DMS53 treated with DMSO at 0.1 percent for 48 hours (cell line): Measurements from ENCODE around the gene RRAGB.
A peak's percentile ranks its signal among the peaks of the same experiment; 100 is the strongest.
"Not testable (repeated sequence)": the region's sequence is repeated elsewhere in the genome, so short reads cannot be mapped to it uniquely, and the experiment has no call there.

Source experiments
- DNase-seq: peaks from one replicate; lab custom pipeline; 2025; ENCODE audit not compliant: unreplicated experiment; lab: John Stamatoyannopoulos, UW

Gene RRAGB

GRCh38 chrX:55767100-55767499 lies 49.6 kb downstream of the RRAGB start:
- DNase-seq: no peak

GRCh38 chrX:55774419-55774818 lies 56.9 kb downstream of the RRAGB start:
- not testable (repeated sequence) for DNase-seq

GRCh38 chrX:55777596-55777995 lies 60.0 kb downstream of the RRAGB start:
- no peak for DNase-seq

- DNase-seq: no peak
Measured at GRCh38 chrX:55778322-55778721, 60.8 kb downstream of the RRAGB start.

- no peak for DNase-seq
Measured at GRCh38 chrX:55783723-55784122, 66.2 kb downstream of the RRAGB start.

GRCh38 chrX:55787063-55787462 lies 69.5 kb downstream of the RRAGB start:
- DNase-seq: no peak

GRCh38 chrX:55787727-55788126 lies 70.2 kb downstream of the RRAGB start:
- DNase-seq: no peak

- DNase-seq: no peak
Measured at GRCh38 chrX:55794405-55794804, 76.9 kb downstream of the RRAGB start.

GRCh38 chrX:55796496-55796895 lies 78.9 kb downstream of the RRAGB start:
- peak; percentile 17 for DNase-seq

GRCh38 chrX:55801811-55802210 lies 84.3 kb downstream of the RRAGB start:
- DNase-seq: no peak
